Measurements from ENCODE around the gene RING1. TPM values are rescaled to one million over a fixed set of nuclear protein-coding genes. Genes with fewer than 3 reads are reported as not detected.

Gene RING1
- total and polyA plus RNA-seq, 2 experiments from 2014 or later: 6.4 to 16.0 TPM

- TF ChIP-seq, protein P1, sequence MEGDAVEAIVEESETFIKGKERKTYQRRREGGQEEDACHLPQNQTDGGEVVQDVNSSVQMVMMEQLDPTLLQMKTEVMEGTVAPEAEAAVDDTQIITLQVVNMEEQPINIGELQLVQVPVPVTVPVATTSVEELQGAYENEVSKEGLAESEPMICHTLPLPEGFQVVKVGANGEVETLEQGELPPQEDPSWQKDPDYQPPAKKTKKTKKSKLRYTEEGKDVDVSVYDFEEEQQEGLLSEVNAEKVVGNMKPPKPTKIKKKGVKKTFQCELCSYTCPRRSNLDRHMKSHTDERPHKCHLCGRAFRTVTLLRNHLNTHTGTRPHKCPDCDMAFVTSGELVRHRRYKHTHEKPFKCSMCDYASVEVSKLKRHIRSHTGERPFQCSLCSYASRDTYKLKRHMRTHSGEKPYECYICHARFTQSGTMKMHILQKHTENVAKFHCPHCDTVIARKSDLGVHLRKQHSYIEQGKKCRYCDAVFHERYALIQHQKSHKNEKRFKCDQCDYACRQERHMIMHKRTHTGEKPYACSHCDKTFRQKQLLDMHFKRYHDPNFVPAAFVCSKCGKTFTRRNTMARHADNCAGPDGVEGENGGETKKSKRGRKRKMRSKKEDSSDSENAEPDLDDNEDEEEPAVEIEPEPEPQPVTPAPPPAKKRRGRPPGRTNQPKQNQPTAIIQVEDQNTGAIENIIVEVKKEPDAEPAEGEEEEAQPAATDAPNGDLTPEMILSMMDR (conservative IDR thresholded peaks at IDR 0.05; ENCODE audit: low read depth in 2 of 2): no peak
Observed at GRCh38 chr6:33236852-33237251, 28.6 kb downstream of the RING1 start (continued).

GRCh38 chr6:33237741-33238140 lies 29.4 kb downstream of the RING1 start:
- Histone ChIP-seq H3K4me2 (no peak overlapping the region), H3K79me2 (replicated peaks; ENCODE audit: insufficient read depth) (no peaks in the 10 kb centered on the region), H4K20me1 (replicated peaks; ENCODE audit: insufficient read depth) (no peaks in the 10 kb centered on the region), H2AFZ (no peak overlapping the region), H3K27ac (ENCODE audit: low read depth) (no peak overlapping the region), H3F3A (replicated peaks; ENCODE audit: low read depth) (no peaks in the 10 kb centered on the region), H3K4me3 (no peak overlapping the region), H3K9me2 (ENCODE audit: insufficient read depth) (peaks cover 5% of the 10 kb centered on the region; the same call in 1 of the 2 replicates), H3K36me3 (ENCODE audit: insufficient read depth) (no peaks in the 10 kb centered on the region), H3K4me1 (ENCODE audit: insufficient read depth) (peaks cover 9% of the 10 kb centered on the region), H3K27me3 (ENCODE audit: insufficient read depth) (peaks cover 19% of the 10 kb centered on the region; the same call in 1 of the 2 replicates)
- TF ChIP-seq JUNB (IDR thresholded peaks at IDR 0.05; ENCODE audit: unreplicated experiment): no peak
- TF ChIP-seq STAT1 (IDR thresholded peaks at IDR 0.05; ENCODE audit: unreplicated experiment): no peak
- no peak for TF ChIP-seq EZH2phosphoT487 (IDR thresholded peaks at IDR 0.05; ENCODE audit: unreplicated experiment)
- no peak for TF ChIP-seq CREB1 (CRISPR knock-in tag; IDR thresholded peaks at IDR 0.05; ENCODE audit: low read depth)
- no peak for TF ChIP-seq ETS1 (IDR thresholded peaks at IDR 0.05)
- TF ChIP-seq, protein P2, sequence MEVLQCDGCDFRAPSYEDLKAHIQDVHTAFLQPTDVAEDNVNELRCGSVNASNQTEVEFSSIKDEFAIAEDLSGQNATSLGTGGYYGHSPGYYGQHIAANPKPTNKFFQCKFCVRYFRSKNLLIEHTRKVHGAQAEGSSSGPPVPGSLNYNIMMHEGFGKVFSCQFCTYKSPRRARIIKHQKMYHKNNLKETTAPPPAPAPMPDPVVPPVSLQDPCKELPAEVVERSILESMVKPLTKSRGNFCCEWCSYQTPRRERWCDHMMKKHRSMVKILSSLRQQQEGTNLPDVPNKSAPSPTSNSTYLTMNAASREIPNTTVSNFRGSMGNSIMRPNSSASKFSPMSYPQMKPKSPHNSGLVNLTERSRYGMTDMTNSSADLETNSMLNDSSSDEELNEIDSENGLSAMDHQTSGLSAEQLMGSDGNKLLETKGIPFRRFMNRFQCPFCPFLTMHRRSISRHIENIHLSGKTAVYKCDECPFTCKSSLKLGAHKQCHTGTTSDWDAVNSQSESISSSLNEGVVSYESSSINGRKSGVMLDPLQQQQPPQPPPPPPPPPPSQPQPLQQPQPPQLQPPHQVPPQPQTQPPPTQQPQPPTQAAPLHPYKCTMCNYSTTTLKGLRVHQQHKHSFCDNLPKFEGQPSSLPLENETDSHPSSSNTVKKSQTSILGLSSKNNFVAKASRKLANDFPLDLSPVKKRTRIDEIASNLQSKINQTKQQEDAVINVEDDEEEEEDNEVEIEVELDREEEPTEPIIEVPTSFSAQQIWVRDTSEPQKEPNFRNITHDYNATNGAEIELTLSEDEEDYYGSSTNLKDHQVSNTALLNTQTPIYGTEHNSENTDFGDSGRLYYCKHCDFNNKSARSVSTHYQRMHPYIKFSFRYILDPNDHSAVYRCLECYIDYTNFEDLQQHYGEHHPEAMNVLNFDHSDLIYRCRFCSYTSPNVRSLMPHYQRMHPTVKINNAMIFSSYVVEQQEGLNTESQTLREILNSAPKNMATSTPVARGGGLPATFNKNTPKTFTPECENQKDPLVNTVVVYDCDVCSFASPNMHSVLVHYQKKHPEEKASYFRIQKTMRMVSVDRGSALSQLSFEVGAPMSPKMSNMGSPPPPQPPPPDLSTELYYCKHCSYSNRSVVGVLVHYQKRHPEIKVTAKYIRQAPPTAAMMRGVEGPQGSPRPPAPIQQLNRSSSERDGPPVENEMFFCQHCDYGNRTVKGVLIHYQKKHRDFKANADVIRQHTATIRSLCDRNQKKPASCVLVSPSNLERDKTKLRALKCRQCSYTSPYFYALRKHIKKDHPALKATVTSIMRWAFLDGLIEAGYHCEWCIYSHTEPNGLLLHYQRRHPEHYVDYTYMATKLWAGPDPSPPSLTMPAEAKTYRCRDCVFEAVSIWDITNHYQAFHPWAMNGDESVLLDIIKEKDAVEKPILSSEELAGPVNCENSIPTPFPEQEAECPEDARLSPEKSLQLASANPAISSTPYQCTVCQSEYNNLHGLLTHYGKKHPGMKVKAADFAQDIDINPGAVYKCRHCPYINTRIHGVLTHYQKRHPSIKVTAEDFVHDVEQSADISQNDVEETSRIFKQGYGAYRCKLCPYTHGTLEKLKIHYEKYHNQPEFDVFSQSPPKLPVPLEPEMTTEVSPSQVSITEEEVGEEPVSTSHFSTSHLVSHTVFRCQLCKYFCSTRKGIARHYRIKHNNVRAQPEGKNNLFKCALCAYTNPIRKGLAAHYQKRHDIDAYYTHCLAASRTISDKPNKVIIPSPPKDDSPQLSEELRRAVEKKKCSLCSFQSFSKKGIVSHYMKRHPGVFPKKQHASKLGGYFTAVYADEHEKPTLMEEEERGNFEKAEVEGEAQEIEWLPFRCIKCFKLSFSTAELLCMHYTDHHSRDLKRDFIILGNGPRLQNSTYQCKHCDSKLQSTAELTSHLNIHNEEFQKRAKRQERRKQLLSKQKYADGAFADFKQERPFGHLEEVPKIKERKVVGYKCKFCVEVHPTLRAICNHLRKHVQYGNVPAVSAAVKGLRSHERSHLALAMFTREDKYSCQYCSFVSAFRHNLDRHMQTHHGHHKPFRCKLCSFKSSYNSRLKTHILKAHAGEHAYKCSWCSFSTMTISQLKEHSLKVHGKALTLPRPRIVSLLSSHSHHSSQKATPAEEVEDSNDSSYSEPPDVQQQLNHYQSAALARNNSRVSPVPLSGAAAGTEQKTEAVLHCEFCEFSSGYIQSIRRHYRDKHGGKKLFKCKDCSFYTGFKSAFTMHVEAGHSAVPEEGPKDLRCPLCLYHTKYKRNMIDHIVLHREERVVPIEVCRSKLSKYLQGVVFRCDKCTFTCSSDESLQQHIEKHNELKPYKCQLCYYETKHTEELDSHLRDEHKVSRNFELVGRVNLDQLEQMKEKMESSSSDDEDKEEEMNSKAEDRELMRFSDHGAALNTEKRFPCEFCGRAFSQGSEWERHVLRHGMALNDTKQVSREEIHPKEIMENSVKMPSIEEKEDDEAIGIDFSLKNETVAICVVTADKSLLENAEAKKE (CRISPR knock-in tag; IDR thresholded peaks at IDR 0.05): no peak
- TF ChIP-seq, protein P3, sequence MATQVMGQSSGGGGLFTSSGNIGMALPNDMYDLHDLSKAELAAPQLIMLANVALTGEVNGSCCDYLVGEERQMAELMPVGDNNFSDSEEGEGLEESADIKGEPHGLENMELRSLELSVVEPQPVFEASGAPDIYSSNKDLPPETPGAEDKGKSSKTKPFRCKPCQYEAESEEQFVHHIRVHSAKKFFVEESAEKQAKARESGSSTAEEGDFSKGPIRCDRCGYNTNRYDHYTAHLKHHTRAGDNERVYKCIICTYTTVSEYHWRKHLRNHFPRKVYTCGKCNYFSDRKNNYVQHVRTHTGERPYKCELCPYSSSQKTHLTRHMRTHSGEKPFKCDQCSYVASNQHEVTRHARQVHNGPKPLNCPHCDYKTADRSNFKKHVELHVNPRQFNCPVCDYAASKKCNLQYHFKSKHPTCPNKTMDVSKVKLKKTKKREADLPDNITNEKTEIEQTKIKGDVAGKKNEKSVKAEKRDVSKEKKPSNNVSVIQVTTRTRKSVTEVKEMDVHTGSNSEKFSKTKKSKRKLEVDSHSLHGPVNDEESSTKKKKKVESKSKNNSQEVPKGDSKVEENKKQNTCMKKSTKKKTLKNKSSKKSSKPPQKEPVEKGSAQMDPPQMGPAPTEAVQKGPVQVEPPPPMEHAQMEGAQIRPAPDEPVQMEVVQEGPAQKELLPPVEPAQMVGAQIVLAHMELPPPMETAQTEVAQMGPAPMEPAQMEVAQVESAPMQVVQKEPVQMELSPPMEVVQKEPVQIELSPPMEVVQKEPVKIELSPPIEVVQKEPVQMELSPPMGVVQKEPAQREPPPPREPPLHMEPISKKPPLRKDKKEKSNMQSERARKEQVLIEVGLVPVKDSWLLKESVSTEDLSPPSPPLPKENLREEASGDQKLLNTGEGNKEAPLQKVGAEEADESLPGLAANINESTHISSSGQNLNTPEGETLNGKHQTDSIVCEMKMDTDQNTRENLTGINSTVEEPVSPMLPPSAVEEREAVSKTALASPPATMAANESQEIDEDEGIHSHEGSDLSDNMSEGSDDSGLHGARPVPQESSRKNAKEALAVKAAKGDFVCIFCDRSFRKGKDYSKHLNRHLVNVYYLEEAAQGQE (IDR thresholded peaks at IDR 0.05; ENCODE audit: unreplicated experiment): no peak
- no peak for TF ChIP-seq POLR2AphosphoS5 (IDR thresholded peaks at IDR 0.05; ENCODE audit: low read depth)
- TF ChIP-seq ZNF114 (CRISPR knock-in tag; IDR thresholded peaks at IDR 0.05): no peak
- no peak overlapping the region for H3K27ac Mint-ChIP-seq
- H3K4me1 Mint-ChIP-seq: peaks cover 14% of the 10 kb centered on the region
- peaks cover 11% of the 10 kb centered on the region for H3K27me3 Mint-ChIP-seq (ENCODE audit: insufficient read depth, low read depth, poor library complexity)
- no peaks in the 10 kb centered on the region for H3K36me3 Mint-ChIP-seq (ENCODE audit: low read depth)
- DNase-seq (ENCODE audit: low spot score) (no peak), ATAC-seq (no peak)
- H3K4me3 Mint-ChIP-seq: no peak overlapping the region
- no peaks in the 10 kb centered on the region for H3K9me3 Mint-ChIP-seq

Data from GM23338 (cell line).